Suprapubic skin (tissue), 3 donors: Measurements from ENCODE around the gene DCST1.

Experiments
- CTCF ChIP-seq, 2 donors: fragments of 200-600 bp in 1 of 2; fragments of 450-650 bp in 1 of 2; sonication (generic) in 1 of 2; IDR thresholded peaks; one replicate each; pipeline ENCODE4 v1.5.1; 2016 to 2019; ENCODE audit warnings: antibody characterized with exemption in 2 of 2, mild to moderate bottlenecking in 1 of 2, moderate library complexity in 1 of 2
- EP300 ChIP-seq: sonication (generic); formaldehyde crosslinking; IDR thresholded peaks from one replicate; pipeline ENCODE4 v1.6.1; 2017; ENCODE audit warnings: antibody characterized with exemption

GRCh38 chr1:155010211-155010918, 23.3 kb upstream of the DCST1 start:
- TF ChIP-seq CTCF (IDR thresholded peaks at IDR 0.05) (no peak), EP300 (no peak)
